Measurements from ENCODE around the gene MYO1F. TPM values are rescaled to one million over a fixed set of nuclear protein-coding genes. Genes with fewer than 3 reads are reported as not detected.
"Not testable (repeated sequence)": the region's sequence is repeated elsewhere in the genome, so short reads cannot be mapped to it uniquely, and the experiment has no call there.

The MYO1F gene
- total and polyA plus RNA-seq, 2 of the 13 experiments (the other 11 are each of a cell fraction or from before 2014, with no cell fraction given), result 0.09 to 0.13 TPM

DNA sequence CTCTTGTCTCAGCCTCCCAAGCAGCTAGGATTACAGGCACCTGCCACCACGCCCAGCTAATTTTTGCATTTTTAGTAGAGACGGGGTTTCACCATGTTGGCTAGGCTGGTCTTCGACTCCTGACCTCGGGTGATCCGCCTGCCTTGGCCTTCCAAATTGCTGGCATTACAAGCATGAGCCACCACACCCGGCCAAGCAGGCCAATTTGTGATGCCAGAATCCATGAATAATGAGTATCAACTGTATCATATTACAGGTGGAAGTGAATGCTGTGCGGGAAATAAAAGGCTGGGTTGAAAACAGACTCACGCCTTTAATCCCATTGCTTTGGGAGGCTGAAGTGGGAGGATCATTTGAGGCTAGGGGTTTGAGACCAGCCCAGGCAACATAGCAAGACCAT lies 49.6 kb upstream of the MYO1F start (continued):
- TF ChIP-seq TGIF2 (CRISPR knock-in tag; IDR thresholded peaks at IDR 0.05) (no peak), ZSCAN9 (CRISPR knock-in tag; IDR thresholded peaks at IDR 0.05; ENCODE audit: borderline replicate concordance) (no peak)

GRCh38 chr19:8622886-8623285 lies 45.6 kb upstream of the MYO1F start:
- DNase-seq (ENCODE audit: low spot score) (peak; percentile 50), ATAC-seq (peak; percentile 69)
- H3K9me3 ChIP-seq (ENCODE audit: low read length); H4K20me1 ChIP-seq (ENCODE audit: insufficient read depth, low read length); BruUV-seq (replicated peaks); H3K4me2 ChIP-seq (ENCODE audit: low read depth, low read length); intact Hi-C loops (cut with micrococcal nuclease; ENCODE audit: unreplicated experiment); H2AFZ ChIP-seq (ENCODE audit: low read length); H3K36me3 ChIP-seq (replicated peaks in 1 of 2; ENCODE audit: control insufficient read depth in 1 of 2, insufficient read depth in 2 of 2, low read length in 2 of 2); H3K9ac ChIP-seq (ENCODE audit: insufficient read depth, low read depth, low read length); FAIRE-seq; H3K79me2 ChIP-seq (ENCODE audit: insufficient read depth, low read length); in situ Hi-C loops (cut with HindIII; ENCODE audit: extremely low pct_ligation_motif_present, low pct_unique_long_range_greater_than_20kb); H3K4me3 ChIP-seq (replicated peaks in 1 of 3; ENCODE audit: insufficient read depth in 1 of 3, low read depth in 2 of 3, low read length in 3 of 3); H3K27ac ChIP-seq (ENCODE audit: extremely low read length, insufficient read depth, low read length); H3K4me1 ChIP-seq (ENCODE audit: insufficient read depth, low read length); H3K27me3 ChIP-seq (ENCODE audit: control insufficient read depth in 1 of 2, insufficient read depth in 2 of 2, low read length in 2 of 2): not testable (repeated sequence)
- 0 out of 2 replicates have a peak, but pooled peaks have one; percentile 42 for TF ChIP-seq ZMYM3 (CRISPR knock-in tag; IDR thresholded peaks at IDR 0.05)
- TF ChIP-seq ZMYM2 (CRISPR knock-in tag; IDR thresholded peaks at IDR 0.05), result 0 out of 2 replicates have a peak, but pooled peaks have one; percentile 41
- peak; percentile 64 for TF ChIP-seq CTCF (CRISPR knock-in tag; IDR thresholded peaks at IDR 0.05)
- 0 out of 2 replicates have a peak, but pooled peaks have one; percentile 17 for TF ChIP-seq ZNF460 (CRISPR knock-in tag; IDR thresholded peaks at IDR 0.05; ENCODE audit: borderline replicate concordance)
- peak; percentile 46; the same call in 1 of the 2 replicates for TF ChIP-seq RAD21 (CRISPR knock-in tag; IDR thresholded peaks at IDR 0.05)
- TF ChIP-seq ZNF770 (CRISPR knock-in tag; IDR thresholded peaks at IDR 0.05), result peak; percentile 96
- TF ChIP-seq, protein P1, sequence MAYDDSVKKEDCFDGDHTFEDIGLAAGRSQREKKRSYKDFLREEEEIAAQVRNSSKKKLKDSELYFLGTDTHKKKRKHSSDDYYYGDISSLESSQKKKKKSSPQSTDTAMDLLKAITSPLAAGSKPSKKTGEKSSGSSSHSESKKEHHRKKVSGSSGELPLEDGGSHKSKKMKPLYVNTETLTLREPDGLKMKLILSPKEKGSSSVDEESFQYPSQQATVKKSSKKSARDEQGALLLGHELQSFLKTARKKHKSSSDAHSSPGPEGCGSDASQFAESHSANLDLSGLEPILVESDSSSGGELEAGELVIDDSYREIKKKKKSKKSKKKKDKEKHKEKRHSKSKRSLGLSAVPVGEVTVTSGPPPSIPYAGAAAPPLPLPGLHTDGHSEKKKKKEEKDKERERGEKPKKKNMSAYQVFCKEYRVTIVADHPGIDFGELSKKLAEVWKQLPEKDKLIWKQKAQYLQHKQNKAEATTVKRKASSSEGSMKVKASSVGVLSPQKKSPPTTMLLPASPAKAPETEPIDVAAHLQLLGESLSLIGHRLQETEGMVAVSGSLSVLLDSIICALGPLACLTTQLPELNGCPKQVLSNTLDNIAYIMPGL (CRISPR knock-in tag; IDR thresholded peaks at IDR 0.05; ENCODE audit: borderline replicate concordance in 1 of 2, low read depth in 1 of 2), result 0 out of 4 replicates have a peak, but pooled peaks of 1 of the 2 experiments have one; percentile 26
- TF ChIP-seq, protein P2, sequence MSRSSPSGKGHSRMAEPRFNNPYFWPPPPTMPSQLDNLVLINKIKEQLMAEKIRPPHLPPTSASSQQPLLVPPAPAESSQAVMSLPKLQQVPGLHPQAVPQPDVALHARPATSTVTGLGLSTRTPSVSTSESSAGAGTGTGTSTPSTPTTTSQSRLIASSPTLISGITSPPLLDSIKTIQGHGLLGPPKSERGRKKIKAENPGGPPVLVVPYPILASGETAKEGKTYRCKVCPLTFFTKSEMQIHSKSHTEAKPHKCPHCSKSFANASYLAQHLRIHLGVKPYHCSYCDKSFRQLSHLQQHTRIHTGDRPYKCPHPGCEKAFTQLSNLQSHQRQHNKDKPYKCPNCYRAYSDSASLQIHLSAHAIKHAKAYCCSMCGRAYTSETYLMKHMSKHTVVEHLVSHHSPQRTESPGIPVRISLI (CRISPR knock-in tag; IDR thresholded peaks at IDR 0.05; ENCODE audit: borderline replicate concordance), result peak; percentile 76
- TF ChIP-seq SMC3 (IDR thresholded peaks at IDR 0.05; ENCODE audit: low read length), result peak; percentile 46
- TF ChIP-seq STAG1 (CRISPR knock-in tag; IDR thresholded peaks at IDR 0.05), result peak; percentile 57
- CTCF ChIA-PET (ENCODE audit: low intra/inter-chr PET ratio, low total read pairs), result interaction anchor here (1.3 kb wide), 1 partner anchor 42 kb away, joined by 8 read pairs; no protein-coding TSS in a partner anchor
- 37% methylated on average over 4 of the region's 4 CpGs for WGBS (ENCODE audit: low lambda C conversion rate)
- POLR2A ChIA-PET, result interaction anchor here (1.0 kb wide), 1 partner anchor 17 kb away, joined by 3 read pairs; no protein-coding TSS in a partner anchor

All from HepG2 (cell line).